GM19397 (cell line): ENCODE data around the gene MTO1.
"Not testable (repeated sequence)": the region's sequence is repeated elsewhere in the genome, so short reads cannot be mapped to it uniquely, and the experiment has no call there.

ENCODE experiments used
- ATAC-seq: cut with Tn5 transposase; IDR thresholded peaks from one replicate; pipeline ENCODE4 v1.9.1; 2021; ENCODE audit warnings: mild to moderate bottlenecking, moderate library complexity; ENCODE audit not compliant: unreplicated experiment

Gene MTO1

GRCh38 chr6:73503027-73503772, 41.7 kb downstream of the MTO1 start:
- ATAC-seq, result no peak

- no peak for ATAC-seq
Measured at GRCh38 chr6:73504160-73504559, 42.6 kb downstream of the MTO1 start.

- no peak for ATAC-seq
Measured at GRCh38 chr6:73505142-73505541, 43.6 kb downstream of the MTO1 start.

GRCh38 chr6:73505705-73506104, 44.2 kb downstream of the MTO1 start:
- not testable (repeated sequence) for ATAC-seq

GRCh38 chr6:73506246-73506645, 44.7 kb downstream of the MTO1 start:
- ATAC-seq, result no peak

GRCh38 chr6:73508776-73509175, 47.2 kb downstream of the MTO1 start:
- no peak for ATAC-seq

GRCh38 chr6:73509851-73510250, 48.3 kb downstream of the MTO1 start:
- ATAC-seq, result no peak

- ATAC-seq, result no peak
Measured at GRCh38 chr6:73511796-73512195, 50.3 kb downstream of the MTO1 start.

GRCh38 chr6:73513496-73513854, 51.9 kb downstream of the MTO1 start:
- no peak for ATAC-seq

- no peak for ATAC-seq
Measured at GRCh38 chr6:73514746-73515110, 53.2 kb downstream of the MTO1 start.

- ATAC-seq, result no peak
Measured at GRCh38 chr6:73515204-73515655, 53.7 kb downstream of the MTO1 start.

- ATAC-seq, result no peak
Measured at GRCh38 chr6:73516514-73517489, 55.3 kb downstream of the MTO1 start.

- not testable (repeated sequence) for ATAC-seq
Measured at GRCh38 chr6:73518100-73518981, 56.8 kb downstream of the MTO1 start.

GRCh38 chr6:73518982-73519881, 57.7 kb downstream of the MTO1 start:
- ATAC-seq, result not testable (repeated sequence)

GRCh38 chr6:73519926-73520687, 58.6 kb downstream of the MTO1 start:
- no peak for ATAC-seq

GRCh38 chr6:73520688-73521350, 59.3 kb downstream of the MTO1 start, which contains the start of gene EEF1A1:
TSS of gene EEF1A1 (minus strand) at chr6:73521032. CDS start at chr6:73520026, 1,006 bp downstream.
- ATAC-seq, result peak; percentile 63

- ATAC-seq, result peak; percentile 43
Measured at GRCh38 chr6:73521351-73521985, 59.9 kb downstream of the MTO1 start.
